HepG2 (cell line): ENCODE results near the gene TMEM253. TPM values are rescaled to one million over a fixed set of nuclear protein-coding genes. Genes with fewer than 3 reads are reported as not detected.

Experiments used
- ATAC-seq: fragments of 200-7000 bp; cut with Tn5 transposase; 3 replicates; pipeline ENCODE4 v1.9.1; 2020; ENCODE audit warnings: mild to moderate bottlenecking, moderate library complexity
- BruUV-seq: library from RNA; stranded (reverse); fragments of 400-500 nt; replicated peaks from 2 replicates; lab custom pipeline; 2021; lab: Mats Ljungman, UMichigan
- CTCF ChIA-PET: fragments of 300-600 bp; formaldehyde crosslinking; extraction: SDS; loops from one replicate; lab custom pipeline; 2021; ENCODE audit warnings: low total read pairs, inconsistent platforms, low intra/inter-chr PET ratio; lab: Yijun Ruan, JAX
- POLR2A ChIA-PET: fragments of 350-600 bp; sonication (Branson Sonifier 250); formaldehyde crosslinking; loops from one replicate; lab custom pipeline; 2020; ENCODE audit warnings: antibody characterized with exemption, inconsistent platforms; lab: Yijun Ruan, JAX
- DNase-seq: peaks from one replicate; pipeline ENCODE4 v3.0.0-alpha.2; 2015; ENCODE audit warnings: low spot score
- FAIRE-seq: peaks from 3 replicates; lab custom pipeline; 2011; peaks lifted over from hg19 to GRCh38; lab: Jason Lieb, UNC
- H2AFZ ChIP-seq: one replicate; pipeline ENCODE4 v1.6.1; 2011; ENCODE audit warnings: low read length, inconsistent platforms
- H3K27ac ChIP-seq: fragments of 300-600 bp; 3 replicates; pipeline ENCODE4 v1.8.0; 2011; ENCODE audit warnings: mixed run types, mild to moderate bottlenecking, mixed read lengths, low read length, inconsistent platforms; ENCODE audit not compliant: insufficient read depth; ENCODE audit errors: extremely low read length
- H3K27me3 ChIP-seq, 2 experiments: fragments of 200-600 bp in 1 of 2; 2 replicates in 1 of 2; 3 replicates in 1 of 2; pipeline versions ENCODE4 v1.6.0 to v1.8.0; 2011; ENCODE audit warnings: low read length in 2 of 2, mild to moderate bottlenecking in 2 of 2, moderate library complexity in 2 of 2, inconsistent platforms in 1 of 2; ENCODE audit not compliant: insufficient read depth in 2 of 2, control insufficient read depth in 1 of 2
- H3K36me3 ChIP-seq, 2 experiments: fragments of 200-600 bp in 1 of 2; replicated peaks in 1 of 2; 2 replicates in 1 of 2; 3 replicates in 1 of 2; pipeline versions ENCODE4 v1.5.1 to v1.8.0; 2011; ENCODE audit warnings: low read length in 2 of 2, inconsistent platforms in 1 of 2; ENCODE audit not compliant: insufficient read depth in 2 of 2, control insufficient read depth in 1 of 2
- H3K4me1 ChIP-seq: 2 replicates; pipeline ENCODE4 v1.5.1; 2012; ENCODE audit warnings: low read length, inconsistent platforms; ENCODE audit not compliant: insufficient read depth
- H3K4me2 ChIP-seq: 2 replicates; pipeline ENCODE4 v1.6.0; 2011; ENCODE audit warnings: low read depth, low read length, inconsistent platforms
- H3K4me3 ChIP-seq, 3 experiments: fragments of 200-600 bp in 1 of 3; sonication (generic), shearing (Covaris generic) in 1 of 3; replicated peaks in 1 of 3; 2 replicates each; pipeline ENCODE4 v1.5.1; 2011 to 2016; ENCODE audit warnings: low read length in 3 of 3, inconsistent platforms in 2 of 3, low read depth in 2 of 3, mild to moderate bottlenecking in 2 of 3, control low read depth in 1 of 3, mixed read lengths in 1 of 3; ENCODE audit not compliant: insufficient read depth in 1 of 3
- H3K79me2 ChIP-seq: one replicate; pipeline ENCODE4 v1.6.1; 2011; ENCODE audit warnings: low read length, inconsistent platforms; ENCODE audit not compliant: insufficient read depth
- H3K9ac ChIP-seq: 2 replicates; pipeline ENCODE4 v1.6.0; 2011; ENCODE audit warnings: mild to moderate bottlenecking, low read depth, low read length, inconsistent platforms; ENCODE audit not compliant: insufficient read depth
- H3K9me3 ChIP-seq: 2 replicates; pipeline ENCODE4 v1.5.1; 2012; ENCODE audit warnings: mild to moderate bottlenecking, low read length
- H4K20me1 ChIP-seq: 2 replicates; pipeline ENCODE4 v1.6.0; 2011; ENCODE audit warnings: inconsistent platforms, mild to moderate bottlenecking, low read length, moderate library complexity; ENCODE audit not compliant: insufficient read depth
- EHMT2 ChIP-seq: fragments of 200-600 bp; sonication (generic); IDR thresholded peaks from 2 replicates; pipeline ENCODE4 v1.7.0; 2017; ENCODE audit warnings: antibody characterized with exemption, low read depth, low read length, borderline replicate concordance
- RFX3 ChIP-seq: IDR thresholded peaks from 2 replicates; pipeline ENCODE4 v1.6.1; 2016; ENCODE audit warnings: missing biosample characterization, missing genetic modification reagents
- ZFY ChIP-seq: sonication (generic); formaldehyde crosslinking; IDR thresholded peaks from 2 replicates; pipeline ENCODE4 v1.4.0; 2020; ENCODE audit warnings: missing genetic modification reagents
- ZNF75D ChIP-seq: sonication (generic); formaldehyde crosslinking; IDR thresholded peaks from 2 replicates; pipeline ENCODE4 v1.8.1; 2023; ENCODE audit warnings: missing genetic modification reagents, mild to moderate bottlenecking, borderline replicate concordance
- WGBS: methylation state at CpG from one replicate; pipeline ENCODE4 v1.1.6; 2017; ENCODE audit warnings: low lambda C conversion rate; 5-methylcytosine and 5-hydroxymethylcytosine counted together
- in situ Hi-C: cut with HindIII; loops from 2 replicates; pipeline ENCODE4 v1.10.0; 2017; ENCODE audit warnings: low pct_unique_long_range_greater_than_20kb; ENCODE audit not compliant: extremely low pct_ligation_motif_present
- intact Hi-C: fragments of 100-400 bp; cut with micrococcal nuclease; formaldehyde crosslinking; loops from one replicate; pipeline ENCODE4 v1.10.0; 2022; ENCODE audit not compliant: unreplicated experiment
- polyA plus RNA-seq, 8 experiments: library from polyadenylated mRNA; depleted of rRNA in 3 of 8; stranded (reverse) in 7 of 8; unstranded in 1 of 8; fragments of >200 nt; fragmentation: Illumina TruSeq in 4 of 8; extraction: Trizol in 4 of 8; gene quantifications; 2 replicates each; pipeline versions ENCODE4 v1.2.1 to v1.2.3, GENCODE V29; 2011 to 2016; ENCODE audit warnings: low read depth in 4 of 8, missing spikeins in 1 of 8, mixed read lengths in 1 of 8; ENCODE audit not compliant: insufficient read depth in 1 of 8
- total RNA-seq, 5 experiments: library from RNA; depleted of rRNA; stranded (reverse); fragments of >200 nt; fragmentation: Illumina TruSeq; extraction: Trizol; gene quantifications; 2 replicates each; pipeline ENCODE4 v1.2.3, GENCODE V29; 2016; ENCODE audit warnings: low read depth in 1 of 5
- TF ChIP-seq, protein P1 (sequence below): sonication (generic); formaldehyde crosslinking; conservative IDR thresholded peaks from 2 replicates; pipeline ENCODE4 v1.4.0; 2020; ENCODE audit warnings: missing genetic modification reagents
- TF ChIP-seq, protein P2 (sequence below): sonication (generic); formaldehyde crosslinking; IDR thresholded peaks from 2 replicates; pipeline ENCODE4 v1.4.0; 2020; ENCODE audit warnings: mild to moderate bottlenecking, missing genetic modification reagents, borderline replicate concordance
- TF ChIP-seq, protein P3 (sequence below): sonication (generic); formaldehyde crosslinking; conservative IDR thresholded peaks from 2 replicates; pipeline ENCODE4 v1.4.0; 2020; ENCODE audit warnings: mild to moderate bottlenecking, missing genetic modification reagents, moderate library complexity
- TF ChIP-seq, protein P4 (sequence below): sonication (generic); formaldehyde crosslinking; IDR thresholded peaks from 2 replicates; pipeline ENCODE4 v1.5.0; 2020; ENCODE audit warnings: mild to moderate bottlenecking, missing genetic modification reagents

TMEM253 gene
- total and polyA plus RNA-seq, 2 of the 13 experiments (the other 11 are each of a cell fraction or from before 2014, with no cell fraction given), result 0.29 to 0.45 TPM

DNA sequence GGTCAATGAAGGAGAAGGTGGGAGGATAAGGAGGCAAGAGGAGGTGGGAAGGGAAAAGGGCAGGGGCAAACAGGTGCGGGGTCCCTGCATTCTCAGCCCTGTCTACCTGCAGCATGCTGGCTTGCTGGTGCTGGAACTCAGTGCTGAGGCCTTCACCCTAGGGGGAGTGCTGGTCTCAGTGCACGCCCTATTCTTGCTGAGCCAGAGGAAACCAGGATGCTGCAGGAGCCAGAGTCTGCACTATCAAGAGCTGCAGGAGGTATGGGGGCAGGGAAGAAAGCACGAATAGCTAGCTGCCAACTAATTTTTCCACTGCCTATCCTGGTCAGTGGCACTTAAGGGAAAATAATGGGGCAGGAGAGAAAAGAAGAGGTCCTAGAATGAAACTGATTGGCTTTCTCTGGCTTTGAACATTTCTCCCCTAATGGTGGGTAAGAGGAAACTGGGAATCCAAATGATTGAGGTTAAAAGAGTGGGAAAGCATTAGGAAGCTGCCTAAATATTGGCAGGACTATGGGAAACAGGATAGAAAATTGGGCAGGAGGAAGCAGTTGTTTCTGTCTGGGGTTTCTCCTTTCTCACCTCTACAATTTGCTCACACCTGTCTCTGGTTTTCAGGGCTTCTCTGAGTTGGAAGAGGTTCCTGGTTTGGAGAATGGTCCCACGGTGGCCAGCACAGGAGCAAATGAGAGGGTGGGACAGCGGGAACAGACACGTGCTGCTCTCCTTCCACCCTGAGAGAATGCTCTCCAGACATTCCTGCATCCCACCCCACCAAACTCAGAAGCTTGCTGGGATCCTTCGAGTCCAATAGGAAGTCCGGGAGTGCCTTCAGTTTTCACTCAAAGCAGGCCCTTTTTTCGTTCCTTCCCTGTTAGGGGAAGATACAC, 1.9 kb downstream of the TMEM253 start:
- peaks cover 77% of the 10 kb centered on the region for H3K4me1 ChIP-seq
- peak overlapping the region; percentile 94 for H3K4me2 ChIP-seq
- H4K20me1 ChIP-seq, result no peaks in the 10 kb centered on the region
- H3K9ac ChIP-seq, result peak overlapping the region; percentile 95
- H3K4me3 ChIP-seq, result peak overlapping the region; percentile 61 to 82 (median 66)
- WGBS, result 9% methylated on average over 9 of the region's 9 CpGs
- H3K36me3 ChIP-seq, result no peaks in the 10 kb centered on the region
- in situ Hi-C loops, result loop anchor here (5.0 kb wide), 2 partner anchors 35 to 85 kb away; no protein-coding TSS in a partner anchor
- H3K9me3 ChIP-seq, result no peaks in the 10 kb centered on the region
- H3K27me3 ChIP-seq, result no peaks in the 10 kb centered on the region; a peak in 1 of 5 replicates
- peak overlapping the region; percentile 97 for H3K27ac ChIP-seq
- DNase-seq (no peak), FAIRE-seq (no peak), ATAC-seq (peak; percentile 9; the same call in 1 of the 3 replicates)
- H2AFZ ChIP-seq, result peak overlapping the region; percentile 43
- intact Hi-C loops, result no loop called here
- peaks cover 15% of the 10 kb centered on the region for H3K79me2 ChIP-seq
- TSS peak; percentile 70 for BruUV-seq
- ChIA-PET POLR2A (interaction anchor here (0.9 to 6.5 kb wide), 11 partner anchors 8 to 415 kb away, joined by 3 to 141 read pairs (median 15); partner anchors contain the start of gene ARHGEF40), CTCF (interaction anchor here (2.8 to 8.0 kb wide), 3 partner anchors 10 to 88 kb away, joined by 20 to 320 read pairs (median 83); partner anchors contain the start of genes ARHGEF40 and ZNF219)
- TF ChIP-seq, protein P1, sequence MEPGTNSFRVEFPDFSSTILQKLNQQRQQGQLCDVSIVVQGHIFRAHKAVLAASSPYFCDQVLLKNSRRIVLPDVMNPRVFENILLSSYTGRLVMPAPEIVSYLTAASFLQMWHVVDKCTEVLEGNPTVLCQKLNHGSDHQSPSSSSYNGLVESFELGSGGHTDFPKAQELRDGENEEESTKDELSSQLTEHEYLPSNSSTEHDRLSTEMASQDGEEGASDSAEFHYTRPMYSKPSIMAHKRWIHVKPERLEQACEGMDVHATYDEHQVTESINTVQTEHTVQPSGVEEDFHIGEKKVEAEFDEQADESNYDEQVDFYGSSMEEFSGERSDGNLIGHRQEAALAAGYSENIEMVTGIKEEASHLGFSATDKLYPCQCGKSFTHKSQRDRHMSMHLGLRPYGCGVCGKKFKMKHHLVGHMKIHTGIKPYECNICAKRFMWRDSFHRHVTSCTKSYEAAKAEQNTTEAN (CRISPR knock-in tag), result no peak
- TF ChIP-seq ZNF75D (CRISPR knock-in tag) (no peak), EHMT2 (no peak), RFX3 (CRISPR knock-in tag) (no peak), ZFY (CRISPR knock-in tag) (peak; percentile 58; the same call in 1 of the 2 replicates)
- TF ChIP-seq, protein P2, sequence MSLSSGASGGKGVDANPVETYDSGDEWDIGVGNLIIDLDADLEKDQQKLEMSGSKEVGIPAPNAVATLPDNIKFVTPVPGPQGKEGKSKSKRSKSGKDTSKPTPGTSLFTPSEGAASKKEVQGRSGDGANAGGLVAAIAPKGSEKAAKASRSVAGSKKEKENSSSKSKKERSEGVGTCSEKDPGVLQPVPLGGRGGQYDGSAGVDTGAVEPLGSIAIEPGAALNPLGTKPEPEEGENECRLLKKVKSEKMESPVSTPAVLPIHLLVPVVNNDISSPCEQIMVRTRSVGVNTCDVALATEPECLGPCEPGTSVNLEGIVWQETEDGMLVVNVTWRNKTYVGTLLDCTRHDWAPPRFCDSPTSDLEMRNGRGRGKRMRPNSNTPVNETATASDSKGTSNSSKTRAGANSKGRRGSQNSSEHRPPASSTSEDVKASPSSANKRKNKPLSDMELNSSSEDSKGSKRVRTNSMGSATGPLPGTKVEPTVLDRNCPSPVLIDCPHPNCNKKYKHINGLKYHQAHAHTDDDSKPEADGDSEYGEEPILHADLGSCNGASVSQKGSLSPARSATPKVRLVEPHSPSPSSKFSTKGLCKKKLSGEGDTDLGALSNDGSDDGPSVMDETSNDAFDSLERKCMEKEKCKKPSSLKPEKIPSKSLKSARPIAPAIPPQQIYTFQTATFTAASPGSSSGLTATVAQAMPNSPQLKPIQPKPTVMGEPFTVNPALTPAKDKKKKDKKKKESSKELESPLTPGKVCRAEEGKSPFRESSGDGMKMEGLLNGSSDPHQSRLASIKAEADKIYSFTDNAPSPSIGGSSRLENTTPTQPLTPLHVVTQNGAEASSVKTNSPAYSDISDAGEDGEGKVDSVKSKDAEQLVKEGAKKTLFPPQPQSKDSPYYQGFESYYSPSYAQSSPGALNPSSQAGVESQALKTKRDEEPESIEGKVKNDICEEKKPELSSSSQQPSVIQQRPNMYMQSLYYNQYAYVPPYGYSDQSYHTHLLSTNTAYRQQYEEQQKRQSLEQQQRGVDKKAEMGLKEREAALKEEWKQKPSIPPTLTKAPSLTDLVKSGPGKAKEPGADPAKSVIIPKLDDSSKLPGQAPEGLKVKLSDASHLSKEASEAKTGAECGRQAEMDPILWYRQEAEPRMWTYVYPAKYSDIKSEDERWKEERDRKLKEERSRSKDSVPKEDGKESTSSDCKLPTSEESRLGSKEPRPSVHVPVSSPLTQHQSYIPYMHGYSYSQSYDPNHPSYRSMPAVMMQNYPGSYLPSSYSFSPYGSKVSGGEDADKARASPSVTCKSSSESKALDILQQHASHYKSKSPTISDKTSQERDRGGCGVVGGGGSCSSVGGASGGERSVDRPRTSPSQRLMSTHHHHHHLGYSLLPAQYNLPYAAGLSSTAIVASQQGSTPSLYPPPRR (CRISPR knock-in tag), result no peak; the same call in 1 of the 2 replicates
- TF ChIP-seq, protein P3, sequence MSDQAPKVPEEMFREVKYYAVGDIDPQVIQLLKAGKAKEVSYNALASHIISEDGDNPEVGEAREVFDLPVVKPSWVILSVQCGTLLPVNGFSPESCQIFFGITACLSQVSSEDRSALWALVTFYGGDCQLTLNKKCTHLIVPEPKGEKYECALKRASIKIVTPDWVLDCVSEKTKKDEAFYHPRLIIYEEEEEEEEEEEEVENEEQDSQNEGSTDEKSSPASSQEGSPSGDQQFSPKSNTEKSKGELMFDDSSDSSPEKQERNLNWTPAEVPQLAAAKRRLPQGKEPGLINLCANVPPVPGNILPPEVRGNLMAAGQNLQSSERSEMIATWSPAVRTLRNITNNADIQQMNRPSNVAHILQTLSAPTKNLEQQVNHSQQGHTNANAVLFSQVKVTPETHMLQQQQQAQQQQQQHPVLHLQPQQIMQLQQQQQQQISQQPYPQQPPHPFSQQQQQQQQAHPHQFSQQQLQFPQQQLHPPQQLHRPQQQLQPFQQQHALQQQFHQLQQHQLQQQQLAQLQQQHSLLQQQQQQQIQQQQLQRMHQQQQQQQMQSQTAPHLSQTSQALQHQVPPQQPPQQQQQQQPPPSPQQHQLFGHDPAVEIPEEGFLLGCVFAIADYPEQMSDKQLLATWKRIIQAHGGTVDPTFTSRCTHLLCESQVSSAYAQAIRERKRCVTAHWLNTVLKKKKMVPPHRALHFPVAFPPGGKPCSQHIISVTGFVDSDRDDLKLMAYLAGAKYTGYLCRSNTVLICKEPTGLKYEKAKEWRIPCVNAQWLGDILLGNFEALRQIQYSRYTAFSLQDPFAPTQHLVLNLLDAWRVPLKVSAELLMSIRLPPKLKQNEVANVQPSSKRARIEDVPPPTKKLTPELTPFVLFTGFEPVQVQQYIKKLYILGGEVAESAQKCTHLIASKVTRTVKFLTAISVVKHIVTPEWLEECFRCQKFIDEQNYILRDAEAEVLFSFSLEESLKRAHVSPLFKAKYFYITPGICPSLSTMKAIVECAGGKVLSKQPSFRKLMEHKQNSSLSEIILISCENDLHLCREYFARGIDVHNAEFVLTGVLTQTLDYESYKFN (CRISPR knock-in tag), result no peak
- TF ChIP-seq, protein P4, sequence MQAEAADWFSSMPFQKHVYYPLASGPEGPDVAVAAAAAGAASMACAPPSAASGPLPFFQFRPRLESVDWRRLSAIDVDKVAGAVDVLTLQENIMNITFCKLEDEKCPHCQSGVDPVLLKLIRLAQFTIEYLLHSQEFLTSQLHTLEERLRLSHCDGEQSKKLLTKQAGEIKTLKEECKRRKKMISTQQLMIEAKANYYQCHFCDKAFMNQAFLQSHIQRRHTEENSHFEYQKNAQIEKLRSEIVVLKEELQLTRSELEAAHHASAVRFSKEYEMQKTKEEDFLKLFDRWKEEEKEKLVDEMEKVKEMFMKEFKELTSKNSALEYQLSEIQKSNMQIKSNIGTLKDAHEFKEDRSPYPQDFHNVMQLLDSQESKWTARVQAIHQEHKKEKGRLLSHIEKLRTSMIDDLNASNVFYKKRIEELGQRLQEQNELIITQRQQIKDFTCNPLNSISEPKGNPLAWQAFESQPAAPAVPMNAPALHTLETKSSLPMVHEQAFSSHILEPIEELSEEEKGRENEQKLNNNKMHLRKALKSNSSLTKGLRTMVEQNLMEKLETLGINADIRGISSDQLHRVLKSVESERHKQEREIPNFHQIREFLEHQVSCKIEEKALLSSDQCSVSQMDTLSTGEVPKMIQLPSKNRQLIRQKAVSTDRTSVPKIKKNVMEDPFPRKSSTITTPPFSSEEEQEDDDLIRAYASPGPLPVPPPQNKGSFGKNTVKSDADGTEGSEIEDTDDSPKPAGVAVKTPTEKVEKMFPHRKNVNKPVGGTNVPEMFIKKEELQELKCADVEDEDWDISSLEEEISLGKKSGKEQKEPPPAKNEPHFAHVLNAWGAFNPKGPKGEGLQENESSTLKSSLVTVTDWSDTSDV, result no peak
